Ramos (cell line): ENCODE measurements around the gene TRAIP.
"Not testable (repeated sequence)": the region's sequence is repeated elsewhere in the genome, so short reads cannot be mapped to it uniquely, and the experiment has no call there.

Experiments
- in situ Hi-C: fragments of 300-500 bp; cut with MboI; formaldehyde crosslinking; loops from one replicate; pipeline ENCODE4 v1.14.3; 2022; ENCODE audit warnings: low sequenced_read_pairs; ENCODE audit not compliant: unreplicated experiment

Gene TRAIP

DNA sequence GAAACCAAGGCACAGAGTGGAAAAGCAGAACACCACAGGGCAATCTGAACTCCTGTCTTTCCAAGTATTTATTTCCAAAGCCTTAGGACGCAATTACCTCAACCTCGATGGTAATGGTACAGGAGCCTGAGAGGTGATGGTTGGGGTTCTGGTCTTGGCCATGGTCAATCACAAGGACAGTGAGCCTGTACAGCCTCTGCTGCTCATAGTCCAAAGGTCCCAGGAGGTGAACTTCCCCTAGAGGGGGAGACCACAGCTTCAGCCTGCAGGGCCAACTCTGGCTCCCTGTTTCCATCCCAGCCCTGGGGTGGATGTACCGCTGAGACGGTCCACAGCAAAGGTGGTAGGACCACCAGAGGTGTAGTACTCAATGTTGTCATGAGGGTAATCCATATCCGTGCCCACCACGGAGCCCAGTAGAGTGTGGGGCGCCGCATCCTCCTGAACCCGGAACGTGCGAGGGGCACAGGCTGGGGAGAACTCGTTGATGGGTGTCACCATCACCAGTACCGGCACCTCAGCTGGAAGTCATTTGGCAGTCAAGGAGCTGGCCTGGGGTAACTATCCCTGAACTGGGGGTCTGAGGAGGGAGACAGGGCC lies 62.8 kb downstream of the TRAIP start:
- in situ Hi-C loops = no loop called here

DNA sequence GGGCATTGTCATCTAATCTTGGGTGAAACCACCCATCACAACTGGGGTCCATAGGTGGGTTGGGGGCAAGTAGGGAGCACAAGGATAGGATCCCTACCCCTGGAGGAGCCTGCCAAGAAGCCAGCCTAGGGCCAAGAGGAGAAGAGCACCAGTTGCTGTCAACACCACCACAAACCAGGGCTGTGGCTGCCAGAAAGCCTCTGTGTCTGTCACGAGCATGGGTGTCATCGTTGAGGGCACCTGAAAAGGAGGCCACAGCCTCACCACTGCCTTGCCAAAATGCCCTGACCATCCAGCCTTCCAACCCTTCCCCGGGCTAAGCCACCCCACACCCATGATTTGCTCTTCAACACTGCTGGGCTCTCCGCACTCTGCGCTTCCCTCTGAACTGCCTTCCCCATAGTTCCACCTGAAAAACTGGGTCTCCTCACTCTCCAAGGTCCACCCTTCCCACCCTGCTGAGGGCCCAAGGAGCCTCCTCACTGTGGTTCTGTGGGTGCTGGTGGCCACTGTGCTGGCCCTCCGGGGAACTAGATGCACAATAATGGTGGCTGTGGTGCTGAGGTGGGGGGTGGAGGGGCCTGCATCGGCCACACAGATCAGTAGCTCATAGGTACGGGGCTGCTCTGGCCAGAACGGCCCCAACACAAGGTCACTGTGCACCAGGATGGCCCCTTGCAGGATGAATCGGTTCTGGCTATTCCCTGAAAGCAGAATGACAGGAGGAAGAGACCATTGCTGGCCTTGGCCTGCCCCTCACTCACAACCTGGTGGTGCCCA lies 63.8 kb downstream of the TRAIP start:
- in situ Hi-C loops = no loop called here

DNA sequence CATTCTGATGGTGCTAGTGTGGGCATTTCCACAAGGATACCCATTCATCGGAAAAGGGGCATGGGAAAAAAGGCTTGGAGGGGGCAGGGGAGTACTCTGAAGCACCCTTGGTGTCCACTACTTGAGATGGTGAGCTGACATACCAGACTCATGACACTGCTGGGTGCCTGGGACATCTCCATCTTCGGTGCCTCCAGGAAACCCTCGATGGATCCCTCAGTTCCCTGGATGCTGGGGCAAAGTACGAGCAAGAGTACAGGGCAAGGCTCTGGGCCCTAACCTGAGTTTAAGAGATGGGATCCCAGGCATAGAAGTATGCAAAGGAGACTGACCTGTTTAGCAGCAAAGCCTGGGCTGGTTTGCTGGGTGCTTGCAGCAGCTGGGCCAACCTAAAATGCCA lies 64.8 kb downstream of the TRAIP start:
- in situ Hi-C loops = no loop called here

DNA sequence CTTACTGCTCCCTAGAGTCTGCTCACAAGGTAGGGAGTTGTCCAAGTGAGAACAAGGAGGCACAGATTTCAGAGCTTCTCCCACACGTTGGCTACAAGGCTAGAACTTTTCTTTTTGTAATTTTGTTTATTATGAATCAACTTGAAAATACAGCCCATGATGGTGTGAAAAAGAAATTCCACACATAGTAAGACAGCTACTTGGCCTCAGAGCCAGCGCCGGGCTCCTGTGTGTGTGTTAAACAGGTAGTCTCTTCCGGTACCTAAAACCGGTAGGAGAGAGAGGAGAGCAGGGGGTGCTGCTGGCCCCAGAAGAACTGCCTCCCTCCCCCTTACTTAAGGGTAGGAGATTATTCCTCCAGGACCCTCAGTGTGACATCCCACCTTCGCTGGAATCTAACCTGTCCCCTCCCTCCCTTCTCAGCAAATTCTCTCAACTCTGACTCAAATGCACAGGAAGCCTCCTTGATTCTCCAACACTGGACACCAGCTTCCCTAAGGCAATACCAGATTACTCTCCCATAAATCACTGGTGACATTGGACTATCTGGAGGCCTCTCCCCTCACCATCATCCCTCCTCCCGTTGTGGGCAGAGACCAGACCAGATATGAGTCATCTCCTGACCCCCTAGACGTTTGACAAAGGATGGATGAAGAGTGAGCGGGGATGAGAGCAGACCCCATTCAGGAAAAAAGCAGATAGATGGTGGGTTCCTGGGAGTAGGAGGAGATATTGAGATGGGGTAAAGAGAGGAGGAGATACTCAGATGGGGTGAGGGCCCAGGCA lies 65.5 kb downstream of the TRAIP start:
- in situ Hi-C loops = no loop called here

DNA sequence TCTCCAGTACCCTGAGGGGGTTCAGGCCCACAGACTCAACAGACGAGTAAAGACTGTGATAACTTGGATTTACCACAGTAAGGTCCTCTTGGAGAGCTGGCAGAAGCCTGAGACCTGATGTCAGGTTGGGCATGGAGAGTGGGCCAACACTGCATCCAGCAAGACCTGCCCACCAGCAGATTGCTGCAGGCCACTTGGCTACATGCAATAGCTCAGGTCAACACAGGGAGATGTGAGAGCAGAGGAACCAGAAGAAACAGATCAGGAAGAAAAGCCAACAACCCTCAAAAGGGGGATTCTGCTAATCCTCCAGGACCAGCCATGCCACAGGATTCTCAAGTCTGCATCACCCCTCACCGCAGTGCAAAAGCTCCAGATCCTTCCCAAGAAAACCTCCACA lies 68.3 kb downstream of the TRAIP start:
- in situ Hi-C loops = no loop called here

DNA sequence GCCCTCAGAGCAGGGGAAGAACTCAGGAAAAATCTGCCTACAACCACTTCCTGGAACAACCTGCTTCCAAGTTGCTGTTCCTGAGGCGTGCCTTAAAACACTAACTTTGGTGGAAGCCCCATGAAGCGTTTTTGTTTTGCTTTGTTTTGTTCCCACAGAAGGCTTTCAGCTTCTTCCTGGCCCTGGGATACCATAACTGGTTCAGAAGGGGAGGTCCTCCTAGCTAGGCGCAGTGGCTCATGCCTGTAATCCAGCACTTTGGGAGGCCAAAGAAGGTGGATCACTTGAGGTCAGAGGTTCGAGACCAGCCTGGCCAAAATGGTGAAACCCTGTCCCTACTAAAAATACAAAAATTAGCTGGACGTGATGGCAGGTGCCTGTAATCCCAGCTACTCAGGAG lies 68.8 kb downstream of the TRAIP start:
- in situ Hi-C loops = no loop called here

DNA sequence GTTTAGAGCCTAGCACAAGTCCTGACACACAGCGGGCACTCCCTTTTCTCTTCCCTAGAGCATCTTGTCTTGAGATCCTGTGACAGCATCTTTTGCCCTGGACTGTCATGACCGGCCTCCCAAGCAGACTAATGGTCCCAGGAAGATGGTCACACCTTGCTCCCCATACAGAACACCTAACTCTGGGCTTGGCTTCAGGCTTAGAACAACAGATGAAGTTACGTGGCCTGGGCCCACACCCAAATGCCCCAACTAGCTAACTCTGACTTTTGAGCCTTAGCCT lies 69.2 kb downstream of the TRAIP start:
- in situ Hi-C loops = no loop called here

DNA sequence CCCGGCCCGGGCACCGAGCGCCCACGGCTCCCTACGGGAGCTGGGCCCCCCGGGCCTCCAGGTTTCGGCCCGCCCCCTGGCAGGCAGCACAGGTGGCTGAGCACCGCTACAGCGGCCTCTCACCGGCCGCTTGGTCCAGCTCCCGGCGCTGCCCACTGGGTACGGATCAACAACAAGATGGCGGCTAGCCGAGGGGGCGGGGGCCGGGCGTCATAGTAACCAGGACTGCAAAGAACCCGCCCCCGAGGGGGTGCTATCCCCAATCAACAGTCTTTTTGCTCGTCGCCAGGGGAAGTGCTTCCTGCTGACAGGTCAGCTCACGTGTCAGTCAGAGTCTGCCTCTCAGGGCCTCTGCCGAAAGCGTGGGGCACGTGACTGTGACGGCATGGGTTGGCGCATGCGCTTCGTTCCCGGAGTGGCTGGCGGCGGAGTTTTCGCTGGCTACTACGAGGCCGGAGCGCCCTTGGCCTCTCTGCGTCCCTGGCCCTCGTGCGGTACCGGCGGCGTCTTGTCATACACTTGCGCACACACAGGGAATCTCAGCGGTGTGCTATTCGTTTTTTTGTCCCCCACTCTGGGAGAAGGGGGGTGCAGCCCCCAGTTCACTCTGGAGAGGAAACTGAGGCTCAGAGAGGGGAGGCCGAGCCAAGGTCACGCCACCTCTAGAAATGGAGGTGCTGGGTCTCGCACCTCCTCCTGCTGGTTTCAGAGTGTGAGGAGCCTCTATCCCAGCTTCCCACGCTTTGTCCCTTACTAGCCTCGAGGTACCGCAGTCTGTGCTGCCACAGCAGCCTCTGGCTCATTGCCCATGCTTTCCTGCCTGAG lies 69.8 kb downstream of the TRAIP start, which contains the start of gene IP6K1:
Gene IP6K1 (minus strand): TSS at position 186 of the 825 bp plus-strand sequence. CDS start 38,502 bp downstream, outside the sequence.
- in situ Hi-C loops = no loop called here

DNA sequence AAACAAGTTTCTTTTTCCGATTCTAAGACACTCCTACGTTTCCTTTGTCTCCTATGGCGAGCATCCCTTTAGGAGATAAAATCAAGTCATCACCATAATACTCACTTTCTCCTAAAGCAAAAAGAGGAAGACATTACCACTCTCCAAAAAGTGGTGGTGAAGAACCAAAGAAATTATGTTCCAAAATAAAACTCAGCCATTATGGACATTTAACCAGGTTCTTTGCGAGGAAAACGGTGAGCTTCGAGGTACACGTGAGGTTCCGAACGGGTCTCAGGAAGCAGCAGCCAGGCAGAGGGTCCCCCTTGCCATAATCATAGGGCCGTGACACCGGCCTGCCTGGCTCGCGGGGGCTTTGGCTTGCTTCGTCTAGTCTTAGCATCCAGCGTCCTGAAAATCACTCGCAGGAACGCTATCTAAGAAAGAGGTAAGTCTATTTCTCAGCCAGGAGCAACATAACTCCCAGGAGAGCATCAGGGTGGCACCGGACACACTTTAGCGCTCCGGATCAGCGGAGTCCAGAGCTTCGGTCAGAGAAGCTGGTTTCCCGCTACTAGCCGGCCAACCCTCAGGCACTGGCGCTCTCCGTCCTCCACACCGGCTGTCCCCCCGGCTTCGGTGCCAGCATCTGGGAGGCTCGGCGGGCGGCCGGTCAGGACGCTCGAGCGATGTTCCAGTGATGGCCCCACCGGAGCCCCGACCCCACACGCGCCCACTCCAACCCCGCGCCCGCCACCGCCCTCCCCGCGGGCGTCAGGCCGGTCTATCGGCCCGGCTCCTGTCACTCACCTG lies 70.6 kb downstream of the TRAIP start:
- in situ Hi-C loops = no loop called here

DNA sequence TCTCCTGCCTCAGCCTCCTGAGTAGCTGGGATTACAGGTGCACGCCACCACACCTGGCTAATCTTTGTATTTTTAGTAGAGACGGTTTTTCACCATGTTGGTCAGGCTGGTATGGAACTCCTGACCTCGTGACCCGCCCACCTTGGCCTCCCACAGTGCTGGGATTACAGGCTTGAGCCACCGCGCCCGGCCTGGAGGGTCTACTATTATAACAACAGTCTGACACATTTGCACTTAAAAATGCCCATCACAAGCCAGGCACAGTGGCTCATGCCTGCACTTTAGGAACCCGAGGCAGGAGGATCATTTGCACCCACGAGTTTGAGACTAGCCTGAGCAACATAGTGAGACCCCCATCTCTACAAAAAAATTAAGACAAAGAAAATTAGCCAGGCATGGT lies 74.1 kb downstream of the TRAIP start:
- in situ Hi-C loops = not testable (repeated sequence)

DNA sequence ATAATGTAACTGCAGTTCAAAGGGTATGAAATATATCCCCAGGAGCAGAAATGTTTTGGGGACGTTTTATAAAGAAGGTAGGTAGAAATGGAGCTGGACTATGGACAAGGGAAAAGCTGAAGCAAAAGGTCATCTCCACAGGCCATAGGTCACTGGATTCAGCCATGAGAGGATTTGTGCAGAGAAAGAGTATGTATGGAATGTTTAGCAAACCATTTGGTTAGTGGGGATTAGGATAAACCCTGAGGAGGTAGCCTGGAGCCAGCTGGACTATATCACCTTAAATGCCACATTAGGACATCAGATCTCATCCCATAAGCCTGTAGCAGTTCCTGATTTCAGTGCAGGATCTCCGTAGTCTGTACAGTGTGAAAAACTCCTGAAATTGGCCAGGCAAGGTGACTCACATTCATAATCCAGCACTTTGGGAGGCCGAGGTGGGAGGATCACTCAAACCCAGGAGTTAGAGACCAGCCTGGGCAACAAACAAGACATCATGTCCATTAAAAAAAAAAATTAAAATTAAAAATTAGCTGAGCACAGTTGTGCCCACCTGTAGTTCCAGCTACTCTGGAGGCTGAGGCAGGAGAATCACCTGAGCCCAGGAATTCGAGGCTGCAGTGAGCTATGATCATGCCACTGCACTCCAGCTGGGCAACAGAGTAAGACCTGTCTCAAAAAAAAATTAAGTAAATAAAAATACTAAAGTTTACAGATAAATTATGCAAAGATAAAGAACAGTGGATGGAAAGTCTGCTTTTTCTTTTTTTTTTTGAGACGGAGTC lies 74.8 kb downstream of the TRAIP start:
- in situ Hi-C loops = no loop called here

DNA sequence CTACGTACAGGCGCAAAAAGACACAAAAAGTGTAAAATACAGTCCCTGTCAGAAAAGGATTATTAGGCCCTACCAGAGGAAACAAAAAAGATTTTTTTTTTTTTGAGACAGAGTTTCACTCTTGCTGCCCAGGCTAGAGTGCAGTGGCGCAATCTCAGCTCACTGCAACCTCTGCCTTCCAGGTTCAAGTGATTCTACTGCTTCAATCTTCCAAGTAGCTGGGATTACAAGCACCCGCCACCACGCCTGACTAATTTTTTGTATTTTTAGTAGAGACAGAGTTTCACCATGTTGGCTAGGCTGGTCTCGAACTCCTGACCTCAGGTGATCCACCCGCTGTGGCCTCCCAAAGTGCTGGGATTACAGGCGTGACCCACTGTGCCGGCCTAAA lies 75.4 kb downstream of the TRAIP start:
- in situ Hi-C loops = not testable (repeated sequence)

DNA sequence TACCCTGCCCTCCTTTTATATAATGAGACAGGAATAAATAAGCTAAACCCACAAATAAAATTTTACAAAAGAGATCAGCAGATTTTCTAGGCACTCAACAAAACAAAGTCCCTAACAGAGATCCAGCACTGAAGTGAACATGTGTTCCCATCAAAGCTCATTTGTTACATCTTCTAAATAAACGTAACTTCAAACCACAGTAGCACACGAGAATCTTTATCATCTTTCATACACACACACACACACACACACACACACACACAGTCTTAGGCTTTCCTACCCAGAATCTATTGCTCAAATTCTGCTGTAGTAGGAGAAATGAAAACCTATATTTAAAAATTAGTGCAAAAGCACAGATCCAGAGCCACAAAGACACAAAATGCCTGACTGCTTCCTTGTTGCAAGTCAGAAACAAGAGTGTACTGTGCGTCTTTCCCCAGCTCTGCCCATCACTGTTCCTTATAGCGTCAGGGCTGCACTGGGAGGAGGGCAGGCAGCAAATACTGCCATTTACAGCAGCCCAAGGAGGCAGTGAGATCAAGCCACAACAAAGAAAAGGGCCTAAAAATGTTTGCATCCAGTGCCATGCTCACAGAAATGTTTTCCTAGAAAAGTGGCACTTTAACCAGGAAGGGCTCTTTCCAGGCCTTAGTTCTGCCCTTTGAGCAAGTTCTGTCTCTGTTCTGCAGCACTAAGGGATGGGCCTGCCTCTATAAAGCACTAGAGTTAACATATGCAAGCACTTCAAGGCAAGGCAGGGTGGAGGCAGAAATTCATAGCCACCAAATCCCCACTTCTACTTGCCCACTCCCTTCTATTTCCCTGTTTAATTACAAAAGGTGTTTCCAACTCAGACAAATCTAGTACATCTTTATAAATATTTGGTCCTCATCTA lies 76.0 kb downstream of the TRAIP start:
- in situ Hi-C loops = no loop called here

DNA sequence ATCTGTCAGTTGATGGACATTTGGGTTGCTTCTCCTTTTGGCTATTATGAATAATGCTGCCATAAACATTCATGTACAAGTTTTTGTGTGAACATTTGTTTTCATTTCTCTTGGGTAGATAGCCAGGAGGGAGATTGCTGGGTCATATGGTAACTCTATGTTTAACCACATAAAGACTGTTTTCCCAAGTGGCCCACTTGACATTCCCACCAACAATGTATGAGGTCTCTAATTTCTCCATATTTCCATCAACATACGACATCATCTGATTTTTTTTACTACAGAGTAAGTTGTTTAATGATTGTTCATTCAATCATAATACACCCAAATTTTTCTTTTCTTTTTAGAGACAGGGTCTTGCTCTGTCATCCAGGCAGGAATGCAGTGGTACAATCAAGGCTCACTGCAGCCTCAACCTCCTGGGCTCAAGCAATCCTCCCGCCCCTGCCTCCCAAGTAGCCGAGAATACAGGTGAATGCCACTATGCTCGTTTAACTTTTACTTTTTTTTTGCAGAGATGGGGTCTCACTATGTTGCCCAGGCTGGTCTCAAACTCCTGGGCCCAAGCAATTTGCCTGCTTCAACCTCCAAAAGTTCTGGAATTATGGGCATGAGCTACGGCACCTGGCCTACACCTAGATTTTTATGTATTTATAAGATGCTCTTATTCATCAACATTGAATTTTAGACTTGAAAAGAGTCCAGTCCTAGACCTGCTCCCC lies 76.8 kb downstream of the TRAIP start:
- in situ Hi-C loops = no loop called here
